NCI-H524 treated with DMSO at 0.1 percent for 48 hours (cell line): ENCODE data around the gene SDC4.

Source experiments
- DNase-seq: peaks from one replicate; lab custom pipeline; 2025; lab: John Stamatoyannopoulos, UW

The SDC4 gene

GRCh38 chr20:45318948-45319347, 29.3 kb downstream of the SDC4 start:
- DNase-seq, result no peak

GRCh38 chr20:45318386-45318939, 29.8 kb downstream of the SDC4 start:
- no peak for DNase-seq

- no peak for DNase-seq
Measured at GRCh38 chr20:45317826-45318225, 30.4 kb downstream of the SDC4 start.

- no peak for DNase-seq
Measured at GRCh38 chr20:45316150-45317080, 31.8 kb downstream of the SDC4 start.

GRCh38 chr20:45315672-45316071, 32.6 kb downstream of the SDC4 start:
- DNase-seq, result no peak

GRCh38 chr20:45313943-45314342, 34.3 kb downstream of the SDC4 start:
- DNase-seq, result no peak

- no peak for DNase-seq
Measured at GRCh38 chr20:45313065-45313695, 35.0 kb downstream of the SDC4 start.

GRCh38 chr20:45312241-45312640, 36.0 kb downstream of the SDC4 start:
- DNase-seq, result no peak

GRCh38 chr20:45311589-45312211, 36.5 kb downstream of the SDC4 start:
- no peak for DNase-seq

GRCh38 chr20:45309075-45309474, 39.1 kb downstream of the SDC4 start:
- no peak for DNase-seq

- no peak for DNase-seq
Measured at GRCh38 chr20:45308117-45308778, 40.0 kb downstream of the SDC4 start, which contains the start of gene MATN4. Gene MATN4 (minus strand): TSS chr20:45308299. CDS start chr20:45305582, 2,717 bp downstream.

GRCh38 chr20:45307076-45307640, 41.1 kb downstream of the SDC4 start:
- DNase-seq, result no peak

GRCh38 chr20:45306431-45306982, 41.7 kb downstream of the SDC4 start, which contains the start of gene RBPJL:
Gene RBPJL (plus strand): TSS chr20:45306840. CDS start chr20:45306923, 83 bp downstream.
- DNase-seq, result no peak

- DNase-seq, result no peak
Measured at GRCh38 chr20:45305262-45305661, 43.0 kb downstream of the SDC4 start.

GRCh38 chr20:45304464-45304999, 43.7 kb downstream of the SDC4 start:
- no peak for DNase-seq

- DNase-seq, result no peak
Measured at GRCh38 chr20:45303586-45304463, 44.4 kb downstream of the SDC4 start.

GRCh38 chr20:45301824-45302271, 46.4 kb downstream of the SDC4 start:
- no peak for DNase-seq

GRCh38 chr20:45300961-45301360, 47.3 kb downstream of the SDC4 start:
- no peak for DNase-seq

- no peak for DNase-seq
Measured at GRCh38 chr20:45299786-45300185, 48.4 kb downstream of the SDC4 start.
